Measurements from ENCODE around the gene RIMS4.

Gene RIMS4

GRCh38 chr20:44707018-44707579 lies 103.2 kb downstream of the RIMS4 start:
- H3F3A ChIP-seq (ENCODE audit: low read depth), result no peaks in the 10 kb centered on the region
- no peak overlapping the region for H3K4me2 ChIP-seq (ENCODE audit: low read depth, low read length, poor library complexity, severe bottlenecking)
- H3K27me3 ChIP-seq (ENCODE audit: insufficient read depth, low read length, poor library complexity, severe bottlenecking), result no peaks in the 10 kb centered on the region
- no peaks in the 10 kb centered on the region for H4K20me1 ChIP-seq (ENCODE audit: insufficient read depth, low read length, poor library complexity, severe bottlenecking)
- H3K9me2 ChIP-seq (replicated peaks; ENCODE audit: low read depth, low read length), result no peaks in the 10 kb centered on the region
- TF ChIP-seq EZH2phosphoT487 (IDR thresholded peaks at IDR 0.05; ENCODE audit: borderline replicate concordance) (no peak), CTCF (conservative IDR thresholded peaks at IDR 0.05; ENCODE audit: low read length) (no peak)
- no peaks in the 10 kb centered on the region for H3K9me3 ChIP-seq (ENCODE audit: insufficient read depth, low read depth, low read length)
- H3K9ac ChIP-seq (ENCODE audit: low read depth, low read length, poor library complexity, severe bottlenecking), result no peak overlapping the region
- H3K79me2 ChIP-seq (ENCODE audit: insufficient read depth, low read length), result no peaks in the 10 kb centered on the region
- H3K36me3 ChIP-seq (ENCODE audit: insufficient read depth, low read length), result no peaks in the 10 kb centered on the region
- no peak overlapping the region for H3K4me3 ChIP-seq (ENCODE audit: low read length, poor library complexity, severe bottlenecking)
- H3K4me1 ChIP-seq (ENCODE audit: insufficient read depth, low read length, poor library complexity, severe bottlenecking), result peaks cover 12% of the 10 kb centered on the region
- no peak overlapping the region for H2AFZ ChIP-seq (ENCODE audit: low read length)

- H3K9me3 ChIP-seq (ENCODE audit: insufficient read depth, low read depth, low read length), result no peaks in the 10 kb centered on the region
- no peaks in the 10 kb centered on the region for H3F3A ChIP-seq (ENCODE audit: low read depth)
- H3K4me1 ChIP-seq (ENCODE audit: insufficient read depth, low read length, poor library complexity, severe bottlenecking), result peaks cover 17% of the 10 kb centered on the region
- no peak overlapping the region for H3K4me2 ChIP-seq (ENCODE audit: low read depth, low read length, poor library complexity, severe bottlenecking)
- no peak for TF ChIP-seq CTCF (conservative IDR thresholded peaks at IDR 0.05; ENCODE audit: low read length)
- TF ChIP-seq EZH2phosphoT487 (IDR thresholded peaks at IDR 0.05; ENCODE audit: borderline replicate concordance), result no peak
- H4K20me1 ChIP-seq (ENCODE audit: insufficient read depth, low read length, poor library complexity, severe bottlenecking), result no peaks in the 10 kb centered on the region
- H3K36me3 ChIP-seq (ENCODE audit: insufficient read depth, low read length), result no peaks in the 10 kb centered on the region
- H3K79me2 ChIP-seq (ENCODE audit: insufficient read depth, low read length), result no peaks in the 10 kb centered on the region
- H3K9me2 ChIP-seq (replicated peaks; ENCODE audit: low read depth, low read length), result no peaks in the 10 kb centered on the region
- no peaks in the 10 kb centered on the region for H3K27me3 ChIP-seq (ENCODE audit: insufficient read depth, low read length, poor library complexity, severe bottlenecking)
- no peak overlapping the region for H3K4me3 ChIP-seq (ENCODE audit: low read length, poor library complexity, severe bottlenecking)
- H3K9ac ChIP-seq (ENCODE audit: low read depth, low read length, poor library complexity, severe bottlenecking), result no peak overlapping the region
- no peak overlapping the region for H2AFZ ChIP-seq (ENCODE audit: low read length)
These were observed 103.9 kb downstream of the RIMS4 start for GRCh38 chr20:44706301-44707017.

GRCh38 chr20:44705364-44706094 lies 104.8 kb downstream of the RIMS4 start:
- H3K9me2 ChIP-seq (replicated peaks; ENCODE audit: low read depth, low read length), result no peaks in the 10 kb centered on the region
- no peaks in the 10 kb centered on the region for H3K27me3 ChIP-seq (ENCODE audit: insufficient read depth, low read length, poor library complexity, severe bottlenecking)
- H3K9me3 ChIP-seq (ENCODE audit: insufficient read depth, low read depth, low read length), result no peaks in the 10 kb centered on the region
- no peaks in the 10 kb centered on the region for H3K79me2 ChIP-seq (ENCODE audit: insufficient read depth, low read length)
- no peak overlapping the region for H3K4me2 ChIP-seq (ENCODE audit: low read depth, low read length, poor library complexity, severe bottlenecking)
- H2AFZ ChIP-seq (ENCODE audit: low read length), result no peak overlapping the region
- H3K9ac ChIP-seq (ENCODE audit: low read depth, low read length, poor library complexity, severe bottlenecking), result no peak overlapping the region
- no peaks in the 10 kb centered on the region for H3F3A ChIP-seq (ENCODE audit: low read depth)
- peaks cover 26% of the 10 kb centered on the region for H3K4me1 ChIP-seq (ENCODE audit: insufficient read depth, low read length, poor library complexity, severe bottlenecking)
- no peak overlapping the region for H3K4me3 ChIP-seq (ENCODE audit: low read length, poor library complexity, severe bottlenecking)
- TF ChIP-seq EZH2phosphoT487 (IDR thresholded peaks at IDR 0.05; ENCODE audit: borderline replicate concordance) (no peak), CTCF (conservative IDR thresholded peaks at IDR 0.05; ENCODE audit: low read length) (no peak)
- no peaks in the 10 kb centered on the region for H3K36me3 ChIP-seq (ENCODE audit: insufficient read depth, low read length)
- H4K20me1 ChIP-seq (ENCODE audit: insufficient read depth, low read length, poor library complexity, severe bottlenecking), result no peaks in the 10 kb centered on the region
